TTC549 (cell line): ENCODE measurements around the gene EEFSEC.

Source experiments
- FAIRE-seq: peaks from 2 replicates; lab custom pipeline; 2012; peaks lifted over from hg19 to GRCh38; lab: Jason Lieb, UNC

The EEFSEC gene

GRCh38 chr3:128336337-128337156, 183.3 kb downstream of the EEFSEC start:
- no peak for FAIRE-seq

- no peak for FAIRE-seq
Measured at GRCh38 chr3:128337305-128337704, 184.0 kb downstream of the EEFSEC start.

DNA sequence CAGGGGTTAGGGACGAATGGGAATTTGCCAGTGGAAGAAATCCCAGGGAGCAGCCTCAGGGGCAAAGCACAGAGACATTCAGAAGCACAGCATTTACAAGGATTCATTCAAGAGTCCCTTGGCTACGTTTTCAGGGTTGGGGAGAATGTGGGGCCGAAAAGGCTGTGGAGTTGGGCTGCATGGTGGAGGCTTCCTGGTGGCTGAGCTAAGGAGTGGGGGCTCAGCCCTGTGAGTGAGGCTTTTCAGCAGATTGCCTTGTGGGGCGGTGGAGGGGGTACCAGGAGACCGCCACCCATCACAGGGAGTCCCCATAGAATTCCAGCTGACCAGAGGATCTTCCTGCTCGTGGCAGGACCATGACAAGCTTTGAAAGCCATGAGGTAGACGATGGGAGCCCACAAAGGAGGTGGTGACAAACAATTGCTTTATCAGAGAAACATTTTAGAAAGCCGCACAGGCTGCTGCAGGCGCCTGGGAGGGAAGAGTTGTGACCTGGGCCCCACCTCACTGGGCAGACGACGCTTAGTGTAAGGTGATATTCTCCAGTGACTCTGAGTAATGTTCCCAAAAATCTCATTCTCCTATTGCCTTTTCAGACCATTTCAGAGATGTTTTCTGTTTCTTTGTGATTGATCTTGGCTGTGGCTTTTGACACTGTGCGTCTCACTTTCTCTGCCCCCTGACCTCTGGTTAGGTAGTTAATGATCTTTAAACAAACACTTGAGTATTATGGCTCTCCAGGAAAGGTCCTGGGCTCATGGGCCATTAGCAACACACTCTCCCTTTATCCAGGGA, 185.5 kb downstream of the EEFSEC start:
- no peak for FAIRE-seq

GRCh38 chr3:128339491-128340012, 186.3 kb downstream of the EEFSEC start:
- FAIRE-seq, result no peak

DNA sequence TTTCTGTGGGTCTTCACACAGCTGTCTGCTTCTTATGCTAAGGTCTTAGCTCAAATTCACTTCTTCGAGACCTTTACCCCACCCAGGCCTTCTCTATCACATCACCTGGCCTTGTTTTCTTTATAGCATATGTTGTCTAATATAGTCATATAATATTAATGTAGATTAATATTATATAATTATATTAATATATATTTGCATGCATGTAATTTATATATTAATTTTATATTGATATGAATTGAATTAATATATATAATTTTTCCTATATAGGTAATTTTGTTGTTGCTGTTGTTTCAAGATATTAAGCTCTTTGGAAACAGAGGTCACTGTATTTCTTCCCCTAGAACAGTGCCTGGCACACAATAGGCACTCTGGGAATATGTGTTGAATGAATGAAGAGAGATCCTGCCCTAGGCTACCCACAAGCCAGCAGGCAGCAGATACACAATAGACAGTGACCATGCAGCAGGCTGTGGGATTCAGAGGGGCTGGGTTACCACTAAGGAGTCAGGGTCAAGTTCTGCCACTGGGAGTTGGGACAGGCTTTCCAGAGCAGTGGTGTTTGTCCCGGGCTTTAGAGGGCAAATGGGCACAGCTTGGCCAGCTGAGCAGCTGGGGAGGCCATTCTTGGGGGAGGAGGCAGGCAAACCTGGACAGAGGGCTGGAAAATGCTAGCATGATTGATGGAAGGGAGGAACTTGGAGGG, 187.1 kb downstream of the EEFSEC start:
- no peak for FAIRE-seq

DNA sequence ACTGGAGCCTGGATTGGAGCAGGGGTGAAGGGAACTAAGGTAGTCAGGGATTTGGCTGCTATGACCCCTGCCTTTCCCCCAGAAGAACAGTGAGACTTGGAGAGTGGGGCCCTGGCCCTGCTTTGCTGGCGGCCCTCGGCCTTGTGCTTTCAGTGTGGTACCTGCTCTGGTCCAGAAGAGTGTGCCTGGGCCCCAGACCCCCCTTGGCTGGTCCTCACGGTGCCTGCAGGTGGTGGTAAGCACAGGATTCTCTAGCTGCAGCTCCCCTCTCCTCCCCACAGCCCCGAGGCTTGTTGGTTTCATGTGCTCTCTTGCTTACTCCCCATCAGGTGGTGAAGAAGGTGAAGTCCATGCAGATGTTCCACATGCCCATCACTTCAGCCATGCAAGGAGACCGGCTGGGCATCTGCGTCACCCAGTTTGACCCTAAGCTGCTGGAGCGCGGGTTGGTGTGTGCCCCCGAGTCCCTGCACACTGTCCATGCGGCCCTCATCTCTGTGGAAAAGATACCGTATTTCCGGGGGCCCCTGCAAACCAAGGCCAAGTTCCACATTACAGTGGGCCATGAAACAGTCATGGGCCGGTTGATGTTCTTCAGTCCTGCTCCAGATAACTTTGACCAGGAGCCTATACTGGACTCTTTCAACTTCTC, 187.7 kb downstream of the EEFSEC start:
- no peak for FAIRE-seq

DNA sequence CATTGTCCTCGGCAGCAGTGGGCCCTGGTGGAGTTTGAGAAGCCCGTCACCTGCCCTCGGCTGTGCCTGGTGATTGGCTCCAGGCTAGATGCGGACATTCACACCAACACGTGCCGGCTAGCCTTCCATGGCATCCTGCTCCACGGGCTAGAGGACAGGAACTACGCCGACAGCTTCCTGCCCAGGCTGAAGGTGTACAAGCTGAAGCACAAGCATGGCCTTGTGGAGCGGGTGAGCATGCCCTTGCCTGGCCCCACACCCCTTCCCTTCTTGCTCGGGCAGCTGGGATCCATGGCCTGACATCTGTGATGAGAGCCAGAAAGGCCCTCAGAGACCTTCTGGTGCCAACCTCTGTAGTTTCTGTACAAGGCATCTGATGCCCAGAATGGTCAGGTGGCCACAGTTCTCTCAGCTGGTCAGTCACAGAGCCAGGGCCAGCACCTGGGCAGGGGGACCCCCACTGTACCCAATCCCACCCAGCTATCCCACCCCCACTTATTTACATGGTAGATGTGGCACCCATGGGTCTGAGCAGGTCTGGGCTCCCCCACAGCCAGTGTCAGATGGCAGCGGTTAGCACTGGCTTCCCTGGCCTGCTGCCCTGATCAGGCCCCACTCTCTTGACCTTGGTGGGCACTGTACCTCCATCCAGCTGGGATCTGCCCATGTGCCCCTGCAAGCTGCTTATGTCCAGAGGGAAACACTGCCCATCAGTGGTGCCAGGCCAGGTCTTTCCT, 188.5 kb downstream of the EEFSEC start:
- no peak for FAIRE-seq

DNA sequence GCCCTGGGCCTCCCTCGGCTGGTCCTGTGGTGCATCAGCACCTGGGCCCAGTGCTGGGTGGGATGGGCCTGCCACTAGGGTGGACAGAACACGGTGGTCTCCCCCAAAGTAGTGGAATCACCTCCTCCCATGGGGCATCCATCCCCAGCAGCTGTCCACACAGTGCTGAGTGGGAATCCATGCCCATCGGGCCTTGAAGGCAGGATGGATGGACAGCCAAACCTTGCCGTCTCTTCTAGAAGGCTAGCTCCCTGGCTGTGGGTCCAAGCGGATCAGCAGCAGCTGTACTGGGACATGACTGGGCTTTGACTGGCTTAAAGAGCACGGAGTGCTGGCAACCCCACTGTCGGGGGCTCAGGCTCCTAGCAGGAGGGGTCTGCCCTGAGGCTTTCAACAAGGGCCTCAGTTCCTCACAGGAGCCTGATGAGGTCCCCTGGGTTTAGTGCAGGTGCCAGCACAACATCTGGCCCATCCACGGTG, 189.5 kb downstream of the EEFSEC start:
- FAIRE-seq, result no peak

- no peak for FAIRE-seq
Measured at GRCh38 chr3:128343287-128344051, 190.2 kb downstream of the EEFSEC start.

DNA sequence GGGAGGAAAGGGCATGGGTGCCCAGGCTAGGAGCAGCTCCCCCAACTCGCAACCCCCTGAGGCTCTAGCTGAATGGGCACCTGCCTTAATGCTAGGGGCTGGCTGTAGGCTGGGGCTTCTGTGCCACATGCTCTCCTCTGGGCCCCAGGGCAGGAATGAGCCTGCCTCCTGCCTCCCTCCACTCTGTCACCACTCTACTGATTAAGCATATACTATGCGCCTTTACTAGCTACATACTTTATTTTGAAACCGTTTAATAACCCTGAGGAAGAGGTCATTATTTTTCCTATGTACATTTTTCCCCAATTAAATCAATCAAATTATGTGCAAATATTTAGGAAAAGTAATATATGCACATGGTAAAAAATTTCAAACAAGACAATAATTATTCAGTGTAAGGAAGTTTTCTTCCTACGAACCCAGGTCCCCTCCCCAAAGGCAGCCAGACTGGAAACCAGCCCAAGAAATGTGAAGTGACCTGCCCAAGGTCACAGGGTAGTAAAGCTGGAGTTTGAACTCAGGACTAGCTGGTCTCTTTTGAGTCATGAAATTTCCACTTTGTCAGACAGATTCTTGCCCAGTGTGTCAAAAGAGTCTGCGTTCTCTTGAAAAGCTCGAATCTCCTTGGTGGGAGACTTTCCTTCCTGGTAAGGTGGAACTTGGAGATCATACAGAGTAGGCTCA, 190.9 kb downstream of the EEFSEC start:
- no peak for FAIRE-seq

DNA sequence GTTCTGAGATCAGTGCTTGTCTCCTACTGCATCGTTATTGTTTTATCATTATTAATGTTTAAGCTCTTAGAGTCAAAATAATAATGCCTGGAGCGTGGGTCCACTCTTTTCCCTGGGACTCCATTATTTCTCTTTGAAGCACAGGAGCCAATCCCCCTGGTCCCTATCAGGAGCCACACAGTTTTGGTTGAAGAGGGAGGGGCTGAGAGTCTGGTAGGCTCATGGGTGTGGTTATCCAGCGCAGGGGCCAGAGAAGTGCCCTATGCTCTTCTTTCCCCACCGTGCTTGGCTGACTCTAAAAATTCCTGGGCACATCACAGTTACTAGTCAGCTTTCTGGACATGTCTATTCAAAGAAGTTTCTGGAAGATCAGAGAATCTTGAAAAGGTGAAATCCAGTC, 191.9 kb downstream of the EEFSEC start:
- no peak for FAIRE-seq

GRCh38 chr3:128346562-128346961, 193.3 kb downstream of the EEFSEC start:
- no peak for FAIRE-seq

DNA sequence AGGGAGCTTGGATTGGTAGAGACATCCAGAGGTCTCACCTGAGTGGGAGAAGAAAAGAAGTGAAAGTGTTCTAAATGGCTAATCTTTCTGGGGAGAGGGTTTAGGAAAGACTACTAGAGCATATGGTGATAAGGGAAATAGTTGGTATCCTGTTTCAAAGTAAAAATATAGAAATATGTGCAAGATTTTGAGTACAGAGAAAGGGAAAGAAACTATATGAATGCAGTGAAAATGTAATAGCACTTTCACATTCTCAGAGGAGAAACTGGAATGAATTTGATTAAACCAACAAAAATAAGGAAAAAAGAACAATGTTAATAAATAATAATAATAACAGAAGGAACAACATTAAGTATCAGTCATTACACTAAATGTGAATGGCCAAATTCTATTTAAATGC, 194.0 kb downstream of the EEFSEC start:
- FAIRE-seq, result no peak

DNA sequence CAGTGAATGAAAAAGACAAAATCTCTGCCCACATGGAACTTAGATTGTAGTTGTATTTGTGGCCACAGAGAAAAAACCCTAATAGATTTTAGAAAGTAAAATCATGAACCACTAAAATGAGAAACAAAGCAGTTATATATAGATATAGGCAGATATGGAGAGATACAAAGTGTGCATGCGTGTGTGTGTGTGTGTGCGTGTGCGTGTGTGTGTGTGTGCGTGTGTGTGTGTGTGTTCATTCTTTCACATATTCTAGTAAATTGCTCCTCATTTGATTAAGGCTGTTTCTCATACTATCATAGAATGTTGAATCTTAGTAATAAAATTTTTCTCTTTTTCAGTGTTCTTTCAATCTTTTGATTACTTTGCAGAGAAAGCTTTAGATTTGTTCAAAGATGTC, 194.8 kb downstream of the EEFSEC start:
- FAIRE-seq, result no peak

GRCh38 chr3:128348805-128349531, 195.7 kb downstream of the EEFSEC start:
- FAIRE-seq, result no peak

- FAIRE-seq, result no peak
Measured at GRCh38 chr3:128349963-128350599, 196.8 kb downstream of the EEFSEC start.

- FAIRE-seq, result no peak
Measured at GRCh38 chr3:128351546-128351945, 198.3 kb downstream of the EEFSEC start.

DNA sequence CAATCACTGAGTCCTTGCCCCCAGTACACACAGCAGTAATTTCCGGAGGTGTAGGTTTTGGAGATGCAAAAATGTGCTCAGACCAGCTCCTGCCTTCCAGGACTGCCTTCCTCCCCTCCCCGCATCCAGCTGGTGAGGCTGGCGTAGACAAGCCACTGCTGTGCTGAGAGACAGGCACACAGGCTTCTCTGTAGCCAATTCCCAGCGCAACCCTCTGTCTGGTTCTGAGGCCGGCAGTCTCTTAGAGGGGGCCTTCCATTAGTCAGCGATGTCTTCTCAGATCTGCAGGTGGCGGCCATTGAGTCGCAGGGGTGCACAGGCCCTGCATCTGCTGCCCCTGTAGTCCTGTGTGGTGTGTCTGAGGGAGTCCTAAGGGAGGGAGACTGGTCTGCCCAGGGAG, 199.0 kb downstream of the EEFSEC start:
- FAIRE-seq, result no peak
